Endodermal cell (in vitro differentiated cells): ENCODE results near the gene BBX. TPM values are rescaled to one million over a fixed set of nuclear protein-coding genes. Genes with fewer than 3 reads are reported as not detected.

ENCODE experiments used
- DNase-seq: peaks from one replicate; pipeline ENCODE4 v3.0.0-alpha.2; 2017
- H3K27ac ChIP-seq: 2 replicates; pipeline ENCODE4 v1.5.1; 2013; ENCODE audit warnings: mild to moderate bottlenecking, low read depth, low read length, moderate library complexity
- H3K27me3 ChIP-seq: 2 replicates; pipeline ENCODE4 v1.6.1; 2013; ENCODE audit warnings: mild to moderate bottlenecking, low read length, moderate library complexity; ENCODE audit not compliant: insufficient read depth, control insufficient read depth, poor library complexity, severe bottlenecking
- H3K36me3 ChIP-seq: 2 replicates; pipeline ENCODE4 v1.7.0; 2013; ENCODE audit warnings: mild to moderate bottlenecking, low read length, moderate library complexity; ENCODE audit not compliant: control insufficient read depth, insufficient read depth
- H3K4me1 ChIP-seq: one replicate; pipeline ENCODE4 v1.7.0; 2013; ENCODE audit warnings: low read length; ENCODE audit not compliant: control insufficient read depth, insufficient read depth
- H3K4me3 ChIP-seq: 2 replicates; pipeline ENCODE4 v1.5.1; 2013; ENCODE audit warnings: mild to moderate bottlenecking, low read length, moderate library complexity
- H3K9ac ChIP-seq: 2 replicates; pipeline ENCODE4 v1.6.1; 2013; ENCODE audit warnings: mild to moderate bottlenecking, low read length, moderate library complexity; ENCODE audit not compliant: poor library complexity, severe bottlenecking; ENCODE audit errors: extremely low read depth
- H3K9me3 ChIP-seq: 2 replicates; pipeline ENCODE4 v1.6.1; 2013; ENCODE audit warnings: mild to moderate bottlenecking, low read length, moderate library complexity; ENCODE audit not compliant: control insufficient read depth
- H3K27ac Mint-ChIP-seq: 2 replicates; pipeline ENCODE4 v1.8.0; 2020; ENCODE audit warnings: mixed read lengths
- H3K27me3 Mint-ChIP-seq: 2 replicates; pipeline ENCODE4 v1.8.0; 2021; ENCODE audit warnings: mild to moderate bottlenecking, mixed read lengths; ENCODE audit not compliant: insufficient read depth
- H3K36me3 Mint-ChIP-seq: 2 replicates; pipeline ENCODE4 v1.8.0; 2020; ENCODE audit warnings: low read depth, mixed read lengths
- H3K4me1 Mint-ChIP-seq: 2 replicates; pipeline ENCODE4 v1.8.0; 2020; ENCODE audit warnings: mixed read lengths
- H3K4me3 Mint-ChIP-seq: 2 replicates; pipeline ENCODE4 v1.8.0; 2020; ENCODE audit warnings: mild to moderate bottlenecking, moderate library complexity, mixed read lengths
- H3K9me3 Mint-ChIP-seq: 2 replicates; pipeline ENCODE4 v1.8.0; 2020; ENCODE audit warnings: mild to moderate bottlenecking, mixed read lengths
- WGBS, 2 experiments: methylation state at CpG; one replicate each; pipeline versions ENCODE4 v1.1.5 to v1.1.7; 2013; ENCODE audit warnings: missing lambda C conversion rate in 2 of 2, mixed read lengths in 1 of 2; ENCODE audit not compliant: insufficient coverage in 1 of 2, insufficient read length in 1 of 2; 5-methylcytosine and 5-hydroxymethylcytosine counted together
- total RNA-seq, 2 donors: library from RNA; stranded (reverse); fragmentation: NEBNext Ultra II Directional in 1 of 2; extraction: Animal tissue kit (Norgen Biotek cat#: 25700) in 1 of 2; gene quantifications; 2 replicates in 1 of 2; 3 replicates in 1 of 2; pipeline ENCODE4 v1.2.1, GENCODE V29; 2021
- TF ChIP-seq, protein P1 (sequence below): fragments of 200-600 bp; sonication (generic); conservative IDR thresholded peaks from 2 replicates; pipeline ENCODE4 v1.5.0; 2021; ENCODE audit warnings: antibody characterized with exemption, mild to moderate bottlenecking

The BBX gene
- total RNA-seq, 2 donors from 2014 or later = 34.2 to 41.2 TPM

DNA sequence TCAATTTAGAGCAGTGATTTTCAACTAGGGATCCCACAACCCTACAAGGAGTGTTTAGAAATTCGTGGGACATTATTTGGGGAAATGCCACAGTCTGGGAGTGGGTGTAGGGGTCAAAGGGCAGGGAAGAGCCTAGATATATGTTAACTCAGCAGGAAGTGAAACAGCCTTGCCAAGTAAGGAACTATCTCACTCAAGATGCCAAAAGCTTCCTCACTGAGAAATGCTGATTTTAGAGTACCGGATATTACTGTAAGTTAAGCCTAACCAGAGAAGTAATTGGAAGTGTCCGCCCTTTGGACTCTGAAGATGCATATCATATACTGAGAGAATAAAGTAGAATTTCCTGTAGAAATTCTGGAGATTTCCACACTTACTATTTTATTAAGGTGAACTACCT is 158.6 kb downstream of the BBX start:
- 90% methylated on average over 2 to 3 of the region's 3 CpGs for WGBS, 2 experiments
- H3K9ac ChIP-seq = no peak overlapping the region
- H3K27me3 Mint-ChIP-seq = no peaks in the 10 kb centered on the region

DNA sequence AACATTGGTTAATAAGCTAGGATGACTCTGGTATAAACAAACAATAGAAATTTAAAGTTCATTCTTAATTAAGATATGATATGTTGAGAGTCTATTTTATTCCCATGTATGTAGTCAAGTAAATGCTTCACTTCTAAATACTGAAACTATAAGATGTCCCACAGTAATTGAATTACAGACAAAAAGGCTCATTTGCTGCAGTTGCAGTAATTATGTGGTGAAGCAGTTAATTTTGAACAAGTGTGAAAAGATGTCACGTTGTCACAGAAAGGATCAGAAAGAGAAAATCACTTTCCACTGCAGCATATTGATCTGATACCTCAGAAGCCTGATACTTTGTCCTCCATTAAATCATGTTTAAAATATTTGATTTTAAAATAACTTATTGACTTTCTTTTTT is 159.8 kb downstream of the BBX start:
- Mint-ChIP-seq H3K4me1 (peaks cover 36% of the 10 kb centered on the region), H3K36me3 (no peaks in the 10 kb centered on the region), H3K4me3 (no peak overlapping the region), H3K9me3 (peaks cover 8% of the 10 kb centered on the region), H3K27me3 (no peaks in the 10 kb centered on the region), H3K27ac (no peak overlapping the region)
- Histone ChIP-seq H3K9me3 (peaks cover 11% of the 10 kb centered on the region), H3K27me3 (no peaks in the 10 kb centered on the region), H3K4me1 (peaks cover 9% of the 10 kb centered on the region), H3K27ac (no peak overlapping the region), H3K9ac (no peak overlapping the region), H3K36me3 (no peaks in the 10 kb centered on the region), H3K4me3 (no peak overlapping the region)
- TF ChIP-seq, protein P1, sequence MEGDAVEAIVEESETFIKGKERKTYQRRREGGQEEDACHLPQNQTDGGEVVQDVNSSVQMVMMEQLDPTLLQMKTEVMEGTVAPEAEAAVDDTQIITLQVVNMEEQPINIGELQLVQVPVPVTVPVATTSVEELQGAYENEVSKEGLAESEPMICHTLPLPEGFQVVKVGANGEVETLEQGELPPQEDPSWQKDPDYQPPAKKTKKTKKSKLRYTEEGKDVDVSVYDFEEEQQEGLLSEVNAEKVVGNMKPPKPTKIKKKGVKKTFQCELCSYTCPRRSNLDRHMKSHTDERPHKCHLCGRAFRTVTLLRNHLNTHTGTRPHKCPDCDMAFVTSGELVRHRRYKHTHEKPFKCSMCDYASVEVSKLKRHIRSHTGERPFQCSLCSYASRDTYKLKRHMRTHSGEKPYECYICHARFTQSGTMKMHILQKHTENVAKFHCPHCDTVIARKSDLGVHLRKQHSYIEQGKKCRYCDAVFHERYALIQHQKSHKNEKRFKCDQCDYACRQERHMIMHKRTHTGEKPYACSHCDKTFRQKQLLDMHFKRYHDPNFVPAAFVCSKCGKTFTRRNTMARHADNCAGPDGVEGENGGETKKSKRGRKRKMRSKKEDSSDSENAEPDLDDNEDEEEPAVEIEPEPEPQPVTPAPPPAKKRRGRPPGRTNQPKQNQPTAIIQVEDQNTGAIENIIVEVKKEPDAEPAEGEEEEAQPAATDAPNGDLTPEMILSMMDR = no peak
- WGBS, 2 experiments = 83% methylated on average over 1 of the region's 1 CpG; no CpG with 5 or more reads in 1 of the 2 experiments
- no peak for DNase-seq

More for the DNA sequence above, 158.6 kb downstream of the BBX start:
- Histone ChIP-seq H3K4me3 (no peak overlapping the region), H3K27me3 (no peaks in the 10 kb centered on the region), H3K27ac (no peak overlapping the region), H3K4me1 (peaks cover 9% of the 10 kb centered on the region), H3K36me3 (no peaks in the 10 kb centered on the region), H3K9me3 (peaks cover 11% of the 10 kb centered on the region)
- no peak for DNase-seq
- Mint-ChIP-seq H3K36me3 (no peaks in the 10 kb centered on the region), H3K9me3 (peaks cover 8% of the 10 kb centered on the region), H3K4me3 (no peak overlapping the region), H3K4me1 (peaks cover 36% of the 10 kb centered on the region), H3K27ac (no peak overlapping the region)
- TF ChIP-seq, protein P1 = no peak

DNA sequence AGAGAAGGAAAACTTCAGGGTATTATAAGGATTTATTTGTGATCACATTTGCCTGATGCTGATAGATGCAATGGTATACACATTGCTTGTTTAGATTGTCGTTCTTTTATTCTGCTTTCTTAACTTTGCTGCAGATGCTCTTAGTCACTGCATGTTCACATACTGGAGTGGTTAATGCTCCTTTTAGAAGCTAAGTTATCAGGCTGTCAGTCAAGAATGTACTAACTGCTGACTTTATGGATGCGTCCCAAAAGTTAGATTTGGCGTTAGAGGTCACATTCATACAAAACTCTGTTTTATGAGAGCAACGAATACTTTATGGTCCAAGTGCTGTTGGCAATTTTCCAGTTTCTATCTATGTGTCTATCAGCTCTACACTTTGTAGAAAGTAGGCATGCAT is 160.7 kb downstream of the BBX start:
- Mint-ChIP-seq H3K27me3 (no peaks in the 10 kb centered on the region), H3K4me1 (peaks cover 31% of the 10 kb centered on the region), H3K36me3 (peaks cover 2% of the 10 kb centered on the region), H3K27ac (peak overlapping the region; percentile 29), H3K9me3 (peaks cover 8% of the 10 kb centered on the region), H3K4me3 (no peak overlapping the region)
- H3K9ac ChIP-seq = no peak overlapping the region
- H3K9me3 ChIP-seq = peaks cover 11% of the 10 kb centered on the region
- H3K27ac ChIP-seq = no peak overlapping the region
- 84 to 95% methylated on average over 3 to 4 of the region's 4 CpGs for WGBS, 2 experiments
- H3K4me1 ChIP-seq = peaks cover 9% of the 10 kb centered on the region
- H3K36me3 ChIP-seq = no peaks in the 10 kb centered on the region
- H3K4me3 ChIP-seq = no peak overlapping the region
- TF ChIP-seq, protein P1 = no peak
- no peak for DNase-seq
- H3K27me3 ChIP-seq = no peaks in the 10 kb centered on the region
